A549 treated with Mapracorat at 1 μM for 4 hours (cell line): ENCODE data around the gene LSAMP. TPM values are rescaled to one million over a fixed set of nuclear protein-coding genes. Genes with fewer than 3 reads are reported as not detected.

ENCODE experiments used
- total RNA-seq: library from RNA; stranded (reverse); fragments of 200-300 nt; extraction: Qiagen RNA extraction; gene quantifications from 5 replicates; pipeline ENCODE4 v1.2.3, GENCODE V29; 2022

The LSAMP gene
- total RNA-seq = 0.06 to 0.38 TPM (median 0.24 TPM) in 5 replicates

DNA sequence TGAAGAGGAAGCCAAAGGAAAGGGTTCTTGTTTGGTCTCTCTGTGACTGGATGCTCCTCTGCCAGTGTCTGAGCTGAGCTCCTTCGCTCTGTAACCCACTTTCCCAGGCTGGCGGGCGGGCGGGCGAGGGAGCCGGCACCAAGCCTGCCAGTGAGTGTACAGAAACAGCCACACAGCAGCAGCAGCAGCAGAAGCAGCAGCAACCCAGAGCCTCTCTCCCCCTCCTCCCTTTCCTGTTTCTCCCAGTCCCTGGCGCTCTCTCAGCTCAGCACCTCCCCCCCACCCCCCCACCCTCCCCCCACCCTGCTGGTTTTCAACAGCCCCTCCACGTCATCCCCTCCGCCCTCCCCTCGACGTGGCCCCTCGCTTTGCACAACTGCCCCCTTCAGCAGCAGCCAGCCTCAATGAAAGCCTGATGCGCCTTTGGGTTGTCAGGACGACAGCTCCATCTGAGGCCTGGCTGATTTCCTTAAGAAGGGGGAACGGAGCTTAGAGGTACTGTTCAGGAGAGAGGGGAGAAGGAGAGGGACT, at the start of gene LSAMP:
Gene LSAMP (minus strand): TSS at position 177 of the 531 bp plus-strand sequence.

